ENCODE data around the gene CRACR2A.

DNA sequence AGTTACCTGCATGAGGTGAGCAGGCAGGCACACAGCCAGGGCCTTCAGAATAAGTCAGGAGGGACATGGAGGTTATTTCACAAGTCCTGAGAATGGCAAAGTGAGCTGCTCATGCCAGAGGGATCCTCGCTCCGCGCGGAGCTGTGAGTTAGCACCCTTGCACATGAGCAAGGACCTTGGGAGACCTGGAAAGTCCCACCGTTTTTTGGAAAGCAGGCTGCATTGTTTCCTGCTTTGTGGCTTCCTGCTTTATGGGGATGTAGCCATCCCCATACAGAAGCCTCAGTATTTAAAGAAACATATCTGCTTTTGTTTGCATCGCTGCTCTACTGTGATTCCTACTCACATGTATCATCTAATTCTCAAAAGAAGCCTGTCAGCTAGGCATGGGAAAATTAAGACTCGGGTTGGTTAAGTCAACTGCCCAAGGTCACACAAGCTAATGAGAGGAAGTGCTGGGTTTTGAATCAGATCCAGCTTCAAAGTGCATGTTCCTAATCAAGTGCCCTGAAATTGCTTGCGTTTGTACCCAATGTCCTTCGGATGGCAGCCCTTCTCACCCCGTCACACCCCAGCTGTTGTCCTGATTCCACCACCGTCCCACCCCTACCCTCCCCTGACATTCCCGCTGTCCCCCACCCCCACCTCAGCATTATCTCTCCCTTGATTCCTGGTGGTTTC is 106.2 kb downstream of the CRACR2A start:
- TF ChIP-seq, protein P1, sequence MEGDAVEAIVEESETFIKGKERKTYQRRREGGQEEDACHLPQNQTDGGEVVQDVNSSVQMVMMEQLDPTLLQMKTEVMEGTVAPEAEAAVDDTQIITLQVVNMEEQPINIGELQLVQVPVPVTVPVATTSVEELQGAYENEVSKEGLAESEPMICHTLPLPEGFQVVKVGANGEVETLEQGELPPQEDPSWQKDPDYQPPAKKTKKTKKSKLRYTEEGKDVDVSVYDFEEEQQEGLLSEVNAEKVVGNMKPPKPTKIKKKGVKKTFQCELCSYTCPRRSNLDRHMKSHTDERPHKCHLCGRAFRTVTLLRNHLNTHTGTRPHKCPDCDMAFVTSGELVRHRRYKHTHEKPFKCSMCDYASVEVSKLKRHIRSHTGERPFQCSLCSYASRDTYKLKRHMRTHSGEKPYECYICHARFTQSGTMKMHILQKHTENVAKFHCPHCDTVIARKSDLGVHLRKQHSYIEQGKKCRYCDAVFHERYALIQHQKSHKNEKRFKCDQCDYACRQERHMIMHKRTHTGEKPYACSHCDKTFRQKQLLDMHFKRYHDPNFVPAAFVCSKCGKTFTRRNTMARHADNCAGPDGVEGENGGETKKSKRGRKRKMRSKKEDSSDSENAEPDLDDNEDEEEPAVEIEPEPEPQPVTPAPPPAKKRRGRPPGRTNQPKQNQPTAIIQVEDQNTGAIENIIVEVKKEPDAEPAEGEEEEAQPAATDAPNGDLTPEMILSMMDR (IDR thresholded peaks at IDR 0.05), result no peak
- TF ChIP-seq POLR2A (IDR thresholded peaks at IDR 0.05), result no peak
